GM18505 (cell line): ENCODE data around the gene IKZF3.
"Not testable (repeated sequence)": the region's sequence is repeated elsewhere in the genome, so short reads cannot be mapped to it uniquely, and the experiment has no call there.

Experiments used
- ATAC-seq: cut with Tn5 transposase; IDR thresholded peaks from one replicate; pipeline ENCODE4 v1.9.1; 2021; ENCODE audit not compliant: unreplicated experiment
- POLR2A ChIP-seq: IDR thresholded peaks from 4 replicates; pipeline ENCODE4 v1.6.1; 2011; ENCODE audit warnings: borderline replicate concordance; ENCODE audit not compliant: insufficient read depth, insufficient read length; ENCODE audit errors: extremely low read depth

IKZF3 gene

DNA sequence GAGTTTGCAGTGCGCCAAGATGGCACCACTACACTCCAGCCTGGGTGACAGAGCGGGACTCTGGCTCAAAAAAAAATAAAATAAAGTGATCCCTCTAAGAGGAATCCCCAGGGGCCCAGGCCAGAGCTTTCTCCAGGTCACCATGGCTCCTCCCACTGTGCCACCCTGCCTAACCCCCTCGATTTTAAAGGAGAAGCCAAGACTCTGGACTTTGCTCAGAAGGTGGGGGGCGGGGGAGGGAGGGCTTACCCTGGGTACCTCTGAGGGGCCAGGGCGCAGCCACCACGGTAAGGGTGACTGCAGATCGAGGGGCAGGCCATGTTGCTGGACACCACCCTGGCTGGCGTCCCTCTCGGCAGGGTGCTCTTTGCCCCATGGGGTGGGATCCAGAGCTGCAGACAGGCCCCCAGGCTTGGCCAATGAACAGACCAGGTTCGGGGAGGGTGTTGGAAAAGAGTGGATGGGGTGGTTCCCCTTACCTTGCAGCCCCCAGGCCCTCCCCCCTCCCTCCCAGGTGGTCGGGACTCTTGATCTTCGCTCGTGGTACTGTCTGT is 126.8 kb downstream of the IKZF3 start:
- TF ChIP-seq POLR2A: no peak
- ATAC-seq: no peak

- ATAC-seq: no peak
- no peak for TF ChIP-seq POLR2A
Observed at GRCh38 chr17:39736319-39737165, 127.6 kb downstream of the IKZF3 start.

GRCh38 chr17:39735882-39736281 is 128.2 kb downstream of the IKZF3 start:
- ATAC-seq: no peak
- no peak for TF ChIP-seq POLR2A

DNA sequence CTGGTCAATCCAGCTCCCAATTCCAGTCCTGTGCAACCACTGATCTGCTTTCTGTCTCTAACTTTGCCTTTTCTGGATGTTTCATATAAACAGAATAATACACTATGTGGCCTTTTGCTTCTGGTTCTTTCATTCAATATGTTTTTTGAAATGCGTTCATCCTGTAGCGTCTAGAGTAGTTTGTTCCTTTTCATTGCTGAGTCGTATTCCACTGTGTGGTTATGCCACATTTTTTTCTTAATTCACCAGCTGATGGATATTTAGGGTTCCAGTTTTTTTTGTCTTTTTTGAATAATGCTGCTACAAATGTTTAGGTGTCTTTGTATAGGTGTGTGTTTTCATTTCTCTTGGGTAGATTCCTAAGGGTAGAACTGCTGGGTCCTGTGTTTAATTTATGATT is 131.5 kb downstream of the IKZF3 start:
- no peak for TF ChIP-seq POLR2A
- no peak for ATAC-seq

- ATAC-seq: peak; percentile 89
- TF ChIP-seq POLR2A: peak; percentile 90
Observed at GRCh38 chr17:39730095-39730921, 133.8 kb downstream of the IKZF3 start, which contains the start of gene MIEN1. TSS of gene MIEN1 (minus strand) at chr17:39730532. CDS start at chr17:39730495, 37 bp downstream.

DNA sequence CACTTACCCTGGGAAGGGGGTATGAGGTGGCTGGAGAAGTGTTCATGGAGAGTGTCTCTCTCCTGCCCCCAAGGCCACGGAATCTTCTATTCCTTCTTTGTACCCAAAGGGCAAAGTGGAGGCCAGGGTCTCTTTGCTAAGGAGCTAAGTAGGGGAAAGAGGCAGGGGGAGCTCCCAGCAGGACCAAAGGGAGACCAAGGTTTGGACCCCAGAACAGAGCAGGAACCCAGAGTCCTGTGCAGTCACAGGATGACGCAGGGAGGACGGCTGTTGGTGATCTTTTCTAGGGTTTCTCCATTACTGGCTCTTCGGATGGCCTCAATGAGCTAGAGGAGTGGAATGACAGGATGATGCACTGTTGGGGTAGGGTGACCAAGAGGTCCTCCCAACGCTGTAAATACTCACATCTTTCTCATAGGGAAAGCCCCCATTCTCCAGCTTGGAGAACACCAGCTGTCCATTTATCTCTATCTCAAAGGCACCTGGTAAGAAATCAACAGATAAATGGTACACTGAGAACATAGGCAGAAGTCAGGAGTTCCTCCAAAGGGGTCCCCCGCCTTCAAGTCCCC is 134.7 kb downstream of the IKZF3 start:
- TF ChIP-seq POLR2A: no peak
- ATAC-seq: no peak

- ATAC-seq: no peak
- TF ChIP-seq POLR2A: no peak
Observed at GRCh38 chr17:39727556-39727955, 136.6 kb downstream of the IKZF3 start.

- no peak for TF ChIP-seq POLR2A
- no peak for ATAC-seq
Observed at GRCh38 chr17:39726617-39727016, 137.5 kb downstream of the IKZF3 start.

DNA sequence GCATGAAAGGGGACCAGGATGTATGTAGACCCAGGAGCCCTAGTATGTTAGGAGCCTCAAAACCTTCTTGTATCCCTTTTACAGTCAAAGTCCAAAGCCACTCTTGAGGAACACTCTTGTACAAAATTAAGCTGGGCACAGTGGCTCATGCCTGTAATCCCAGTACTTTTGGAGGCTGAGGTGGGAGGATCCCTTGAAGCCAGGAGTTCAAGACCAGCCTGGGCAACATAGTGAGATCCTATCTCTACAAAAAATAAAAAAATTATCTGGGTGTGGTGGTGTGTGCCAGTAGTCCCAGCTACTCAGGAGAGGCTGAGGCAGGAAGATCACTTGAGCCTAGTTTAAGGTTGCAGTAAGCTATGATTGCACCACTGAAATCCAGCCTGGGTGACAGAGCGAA is 138.2 kb downstream of the IKZF3 start:
- not testable (repeated sequence) for ATAC-seq

DNA sequence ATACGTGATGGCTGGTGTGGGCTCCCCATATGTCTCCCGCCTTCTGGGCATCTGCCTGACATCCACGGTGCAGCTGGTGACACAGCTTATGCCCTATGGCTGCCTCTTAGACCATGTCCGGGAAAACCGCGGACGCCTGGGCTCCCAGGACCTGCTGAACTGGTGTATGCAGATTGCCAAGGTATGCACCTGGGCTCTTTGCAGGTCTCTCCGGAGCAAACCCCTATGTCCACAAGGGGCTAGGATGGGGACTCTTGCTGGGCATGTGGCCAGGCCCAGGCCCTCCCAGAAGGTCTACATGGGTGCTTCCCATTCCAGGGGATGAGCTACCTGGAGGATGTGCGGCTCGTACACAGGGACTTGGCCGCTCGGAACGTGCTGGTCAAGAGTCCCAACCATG is 139.4 kb downstream of the IKZF3 start:
- no peak for TF ChIP-seq POLR2A
- no peak for ATAC-seq

GRCh38 chr17:39722965-39723848 is 140.9 kb downstream of the IKZF3 start:
- ATAC-seq: no peak
- TF ChIP-seq POLR2A: no peak

- no peak for TF ChIP-seq POLR2A
- ATAC-seq: no peak
Observed at GRCh38 chr17:39722104-39722503, 142.0 kb downstream of the IKZF3 start.
